ENCODE data around the gene NECAB2. TPM values are rescaled to one million over a fixed set of nuclear protein-coding genes. Genes with fewer than 3 reads are reported as not detected.

Gene NECAB2
- 2.1 to 4.5 TPM (median 2.9 TPM) in 5 replicates for total RNA-seq (2022; extraction: Qiagen RNA extraction; ENCODE audit: low read depth)

DNA sequence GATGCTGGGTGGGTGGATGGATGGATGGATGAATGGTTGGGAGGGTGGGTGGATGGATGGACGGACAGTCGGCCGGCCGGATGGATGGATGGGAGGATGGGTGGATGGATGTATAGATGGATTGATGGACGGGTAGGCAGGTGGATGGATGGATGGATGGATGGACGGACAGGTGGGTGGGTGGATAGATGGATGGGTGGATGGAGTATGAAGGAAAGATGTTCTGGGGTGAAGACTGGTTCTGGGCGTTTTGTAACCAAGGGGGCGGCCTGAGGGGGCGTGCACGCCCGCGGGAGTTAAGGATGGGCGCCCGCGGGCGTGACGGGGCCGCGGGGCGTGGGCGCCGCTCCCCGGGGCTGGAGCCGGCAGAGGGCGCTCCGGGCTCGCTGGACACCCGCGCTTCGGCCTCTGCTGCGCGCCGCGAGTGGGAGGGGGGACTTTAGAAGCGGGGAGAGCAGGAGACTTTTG lies at the start of gene NECAB2:
Gene NECAB2, plus strand, starts transcription at position 407 of the 468 bp plus-strand sequence. CDS start 405 bp downstream, outside the sequence.

DNA sequence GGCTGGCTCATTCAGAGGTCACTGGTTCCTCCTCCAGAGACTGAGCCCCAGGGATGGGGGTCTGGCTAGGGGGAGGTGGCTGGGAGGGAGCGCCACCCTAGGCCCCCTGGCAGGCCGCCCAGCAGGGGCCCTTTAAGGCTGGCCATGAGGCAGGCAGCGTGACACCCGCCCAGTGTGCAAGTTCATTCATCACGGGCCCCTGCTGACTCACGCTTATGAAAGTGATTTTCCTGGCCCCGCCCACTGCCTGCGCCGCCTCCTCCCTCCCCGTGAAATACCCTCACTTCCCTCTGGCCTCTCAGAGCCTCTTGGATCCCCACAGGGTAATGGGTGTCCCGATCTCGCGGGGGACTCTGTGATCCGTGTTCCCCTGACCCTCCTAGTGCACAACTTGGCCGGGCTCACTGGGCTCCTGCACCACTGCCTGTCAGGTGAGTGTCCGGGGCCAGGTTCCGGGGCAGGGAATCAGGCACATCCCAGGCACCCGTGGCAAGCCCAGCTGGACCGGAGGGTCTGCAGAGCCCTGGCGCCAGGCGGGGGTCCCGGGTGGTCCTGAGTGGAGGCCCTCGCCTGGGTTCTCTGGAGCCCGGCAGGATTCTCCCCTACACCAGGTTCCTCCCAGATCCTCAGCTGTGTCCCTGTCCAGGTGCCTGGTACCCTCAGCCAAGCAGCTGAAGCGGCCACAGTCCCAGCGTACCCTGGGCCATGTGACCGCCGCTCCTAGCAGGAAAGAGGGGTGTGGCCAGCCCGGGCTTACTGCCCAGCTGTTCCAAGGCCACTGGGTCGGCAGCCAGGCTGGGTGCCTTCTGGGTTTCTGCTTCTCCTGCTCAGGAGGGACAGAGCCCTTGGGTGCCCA lies 14.9 kb upstream of the NECAB2 start, which contains the start of gene OSGIN1:
Gene OSGIN1, plus strand, starts transcription at position 301 of the 856 bp plus-strand sequence. CDS start 4,432 bp downstream, outside the sequence.

DNA sequence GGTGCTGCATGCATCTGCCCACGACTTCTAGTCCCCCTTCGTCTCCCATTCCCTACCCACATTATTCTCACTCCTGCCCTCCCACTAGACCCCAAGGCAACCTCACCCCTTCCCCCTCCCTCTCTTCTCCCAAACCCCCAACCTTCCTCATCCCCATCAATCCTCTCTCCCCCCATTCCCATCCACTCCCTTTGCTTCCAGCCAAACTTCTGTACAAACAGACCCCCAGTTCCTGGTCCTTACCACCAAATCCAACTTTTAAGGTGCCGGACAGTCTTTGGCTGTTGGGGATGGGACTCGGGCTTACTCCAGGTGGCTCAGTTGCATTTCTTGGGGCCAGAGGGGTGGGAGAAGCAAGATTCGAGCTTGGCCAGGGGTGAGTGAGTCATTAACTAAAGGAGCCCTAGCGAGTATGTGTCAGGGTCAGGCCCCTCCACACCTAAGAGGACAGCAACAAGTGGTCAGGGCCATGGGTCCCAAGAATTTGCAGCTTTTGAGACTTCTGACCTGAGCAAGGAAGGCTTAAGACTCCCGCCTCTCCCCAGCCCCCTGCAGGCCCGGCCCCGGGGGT lies 74.3 kb downstream of the NECAB2 start, which contains the start of gene SLC38A8:
Gene SLC38A8, minus strand, starts transcription at position 488 of the 571 bp plus-strand sequence. CDS start 638 bp downstream, outside the sequence.

Other genes starting within 250 kb of the NECAB2 start
- 149 to 214 TPM (median 182 TPM) in 5 replicates for gene HSBP1, start 160.3 kb upstream of the NECAB2 start, total RNA-seq (2022; extraction: Qiagen RNA extraction; ENCODE audit: low read depth)
- gene MLYCD, start 69.1 kb upstream of the NECAB2 start, total RNA-seq (2022; extraction: Qiagen RNA extraction; ENCODE audit: low read depth): 1.2 to 2.6 TPM (median 2.2 TPM) in 5 replicates
- gene OSGIN1, start 15.0 kb upstream of the NECAB2 start, total RNA-seq (2022; extraction: Qiagen RNA extraction; ENCODE audit: low read depth): 26.7 to 64.3 TPM (median 38.3 TPM) in 5 replicates
- not detected in 5 replicates for gene SLC38A8, start 74.6 kb downstream of the NECAB2 start, total RNA-seq (2022; extraction: Qiagen RNA extraction; ENCODE audit: low read depth)
- 42.3 to 48.9 TPM (median 46.1 TPM) in 5 replicates for gene MBTPS1, start 148.7 kb downstream of the NECAB2 start, total RNA-seq (2022; extraction: Qiagen RNA extraction; ENCODE audit: low read depth)
- gene HSDL1, start 176.9 kb downstream of the NECAB2 start, total RNA-seq (2022; extraction: Qiagen RNA extraction; ENCODE audit: low read depth): 17.2 to 18.7 TPM (median 18.1 TPM) in 5 replicates
- gene DNAAF1, start 177.1 kb downstream of the NECAB2 start, total RNA-seq (2022; extraction: Qiagen RNA extraction; ENCODE audit: low read depth): 0.09 to 0.50 TPM (median 0.19 TPM) in 5 replicates
- 25.1 to 35.3 TPM (median 27.9 TPM) in 5 replicates for gene TAF1C, start 218.8 kb downstream of the NECAB2 start, total RNA-seq (2022; extraction: Qiagen RNA extraction; ENCODE audit: low read depth)
- gene ADAD2, start 222.9 kb downstream of the NECAB2 start, total RNA-seq (2022; extraction: Qiagen RNA extraction; ENCODE audit: low read depth): not detected in 5 replicates